ENCODE data around the gene PRAC1.
"Not testable (repeated sequence)": the region's sequence is repeated elsewhere in the genome, so short reads cannot be mapped to it uniquely, and the experiment has no call there.

Gene PRAC1

GRCh38 chr17:48718227-48718760 lies 4.0 kb downstream of the PRAC1 start:
- DNase-seq (ENCODE audit: low spot score) = no peak
- in situ Hi-C loops (cut with MboI; ENCODE audit: low pct_unique_long_range_greater_than_20kb, low sequenced_read_pairs, unreplicated experiment) = no loop called here
- TF ChIP-seq CTCF (IDR thresholded peaks at IDR 0.05; ENCODE audit: extremely low read depth, insufficient read depth, missing control alignments) = no peak

- DNase-seq (ENCODE audit: low spot score) = no peak
- no peak for TF ChIP-seq CTCF (IDR thresholded peaks at IDR 0.05; ENCODE audit: extremely low read depth, insufficient read depth, missing control alignments)
- in situ Hi-C loops (cut with MboI; ENCODE audit: low pct_unique_long_range_greater_than_20kb, low sequenced_read_pairs, unreplicated experiment) = no loop called here
These were observed 4.7 kb downstream of the PRAC1 start for GRCh38 chr17:48717367-48718226.

GRCh38 chr17:48716549-48716948 lies 5.8 kb downstream of the PRAC1 start:
- in situ Hi-C loops (cut with MboI; ENCODE audit: low pct_unique_long_range_greater_than_20kb, low sequenced_read_pairs, unreplicated experiment); DNase-seq (ENCODE audit: low spot score): not testable (repeated sequence)

- in situ Hi-C loops (cut with MboI; ENCODE audit: low pct_unique_long_range_greater_than_20kb, low sequenced_read_pairs, unreplicated experiment) = no loop called here
- no peak for TF ChIP-seq CTCF (IDR thresholded peaks at IDR 0.05; ENCODE audit: extremely low read depth, insufficient read depth, missing control alignments)
- DNase-seq (ENCODE audit: low spot score) = no peak
These were observed 6.6 kb downstream of the PRAC1 start for GRCh38 chr17:48715496-48716399.

- no peak for DNase-seq (ENCODE audit: low spot score)
- TF ChIP-seq CTCF (IDR thresholded peaks at IDR 0.05; ENCODE audit: extremely low read depth, insufficient read depth, missing control alignments) = no peak
- in situ Hi-C loops (cut with MboI; ENCODE audit: low pct_unique_long_range_greater_than_20kb, low sequenced_read_pairs, unreplicated experiment) = no loop called here
These were observed 11.2 kb downstream of the PRAC1 start for GRCh38 chr17:48711128-48711527.

- DNase-seq (ENCODE audit: low spot score) = no peak
- no peak for TF ChIP-seq CTCF (IDR thresholded peaks at IDR 0.05; ENCODE audit: extremely low read depth, insufficient read depth, missing control alignments)
- in situ Hi-C loops (cut with MboI; ENCODE audit: low pct_unique_long_range_greater_than_20kb, low sequenced_read_pairs, unreplicated experiment) = no loop called here
These were observed 17.7 kb downstream of the PRAC1 start for GRCh38 chr17:48704361-48705248.

Data from GM13977 (cell line).